ENCODE measurements around the gene ACAP2.

The ACAP2 gene

DNA sequence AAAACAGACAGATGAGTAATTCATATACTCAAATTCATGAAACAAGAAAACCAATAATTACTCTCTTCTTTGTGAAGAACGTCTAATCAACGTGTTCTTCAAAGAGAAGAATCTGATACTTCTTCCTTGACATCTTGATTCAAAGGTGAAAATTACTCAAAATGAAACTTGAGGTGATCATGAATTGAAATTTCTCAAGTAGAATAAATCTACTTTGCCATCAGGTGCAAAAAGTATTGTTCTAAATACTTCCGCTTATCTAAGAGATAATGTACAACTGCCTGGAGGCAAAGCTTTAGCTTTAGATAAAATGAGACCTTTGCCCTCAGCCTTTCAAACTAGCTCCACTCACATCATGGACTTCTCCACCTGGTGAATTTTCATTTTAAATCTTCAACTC, 158.0 kb downstream of the ACAP2 start:
- DNase-seq = no peak

DNA sequence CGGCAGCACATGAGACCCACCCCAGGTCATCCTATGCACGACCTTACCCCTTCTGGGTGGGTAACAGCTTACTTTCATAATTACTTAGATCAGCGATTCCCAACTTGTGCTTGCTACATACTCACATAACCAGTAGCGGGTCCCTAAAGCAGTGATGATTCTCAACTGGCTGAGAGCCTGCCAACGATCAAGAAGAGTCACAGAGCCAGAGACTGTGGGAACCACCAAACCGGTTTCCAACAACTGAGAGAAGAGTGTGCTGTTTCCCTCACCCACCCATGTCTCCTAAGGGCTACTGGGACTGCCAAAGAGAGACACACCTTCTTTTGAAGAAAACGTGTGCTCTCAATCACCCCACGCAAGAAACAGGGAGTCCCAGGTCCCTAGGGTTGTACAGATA, 159.9 kb downstream of the ACAP2 start:
- no peak for DNase-seq

DNA sequence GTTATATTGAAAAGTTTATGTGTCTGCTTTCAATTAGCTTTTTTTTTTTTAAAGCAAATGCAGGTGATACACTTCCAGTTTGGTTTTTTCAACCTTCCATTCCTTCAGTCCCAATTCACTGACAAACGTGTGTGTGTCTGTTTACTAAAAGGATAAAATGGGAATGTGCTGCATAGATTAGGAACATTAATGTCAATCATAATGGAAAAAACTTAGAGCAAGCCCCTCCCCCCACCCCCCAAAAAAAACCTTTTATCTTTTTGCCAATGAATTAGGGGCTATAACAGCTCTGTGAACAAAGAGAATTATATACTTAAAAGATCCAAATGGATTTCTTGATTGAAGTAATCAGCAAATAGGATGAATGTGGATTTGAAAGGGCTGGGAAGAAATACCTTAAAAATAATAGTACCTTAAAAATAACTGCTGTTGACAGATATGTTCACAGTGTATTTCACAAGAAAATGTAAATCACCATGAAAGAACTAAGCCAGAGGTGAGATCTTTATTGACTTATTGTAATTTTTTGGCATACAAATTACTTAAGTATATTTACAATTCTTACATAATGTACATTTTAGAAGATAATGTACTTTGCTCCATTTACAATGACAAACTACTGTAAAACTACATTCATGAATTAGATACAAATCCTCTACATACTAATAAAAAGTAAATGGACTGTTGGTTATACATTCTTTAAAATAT, 168.4 kb downstream of the ACAP2 start:
- DNase-seq = no peak

DNA sequence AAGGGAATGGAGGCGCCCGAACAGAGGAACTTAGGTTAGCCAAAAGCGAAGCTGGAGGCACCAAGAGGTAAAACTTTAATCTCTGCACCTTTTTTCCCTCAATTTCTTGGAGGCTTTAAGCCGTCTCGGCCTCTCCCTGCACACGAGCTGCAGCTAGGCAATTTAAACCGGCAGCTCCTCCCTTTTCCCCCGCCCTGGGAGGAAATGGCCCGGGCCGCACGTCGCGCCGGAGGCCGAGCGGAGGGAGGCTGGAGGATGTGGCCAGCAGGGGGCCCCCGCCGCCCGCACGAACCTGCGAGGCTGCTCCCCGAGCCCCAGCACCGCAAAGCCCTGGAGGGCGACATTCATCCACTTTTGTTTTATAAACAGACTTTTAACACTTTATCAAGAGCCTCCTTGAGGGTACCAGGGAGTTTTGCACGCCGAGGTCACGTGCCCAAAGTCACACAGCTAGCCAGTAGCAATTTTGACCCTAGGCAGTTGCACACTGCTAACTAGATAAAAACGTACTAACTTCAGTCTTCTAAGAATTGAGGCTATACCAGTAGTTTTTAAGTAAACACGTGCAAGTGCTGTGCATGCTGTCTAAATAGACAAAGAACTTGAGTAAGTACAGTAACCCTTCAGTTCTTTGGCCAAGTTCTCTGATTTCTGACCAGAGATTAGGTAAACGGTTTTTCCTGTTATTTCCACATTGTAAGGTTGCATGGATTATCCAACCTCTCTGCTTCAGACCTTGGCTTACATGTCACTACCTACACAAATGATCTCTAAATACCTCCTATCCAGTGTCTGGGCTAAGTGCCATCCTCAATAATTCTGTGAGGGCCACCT, 171.2 kb downstream of the ACAP2 start:
- DNase-seq = peak; percentile 70

DNA sequence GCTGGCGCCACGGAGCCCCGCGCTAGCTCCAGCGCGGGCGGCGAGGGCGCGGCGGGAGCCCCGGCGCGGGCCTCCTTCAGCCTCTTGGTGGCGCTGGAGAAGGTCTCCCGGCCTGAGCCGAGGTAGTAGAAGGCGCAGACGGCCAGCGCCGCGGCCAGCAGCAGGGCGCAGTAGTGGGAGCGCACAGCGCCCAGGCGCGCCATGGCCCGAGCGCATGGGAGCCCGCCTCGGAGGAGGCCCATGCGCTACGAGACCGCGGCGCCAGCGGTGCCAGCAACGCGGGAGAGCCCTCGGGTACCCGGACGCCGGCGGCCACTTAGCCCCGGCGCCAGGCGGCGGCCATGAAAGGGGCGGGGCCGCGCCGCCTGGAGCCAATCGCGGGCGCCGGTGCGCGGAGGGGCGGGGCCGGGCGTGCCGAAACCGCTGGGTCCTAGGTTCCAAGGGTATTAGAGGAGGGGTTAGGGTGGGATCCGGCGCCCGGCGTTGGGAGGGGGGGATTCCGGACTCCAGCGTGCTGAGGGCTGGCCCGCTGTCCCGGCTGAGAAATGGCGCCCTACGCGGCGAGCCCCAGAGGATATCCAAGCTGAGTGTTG, 171.9 kb downstream of the ACAP2 start, which contains the start of gene XXYLT1:
XXYLT1 (minus strand) TSS at position 343 of the 593 bp plus-strand sequence; CDS start at position 242, 101 bp downstream.
- peak; percentile 70 for DNase-seq

DNA sequence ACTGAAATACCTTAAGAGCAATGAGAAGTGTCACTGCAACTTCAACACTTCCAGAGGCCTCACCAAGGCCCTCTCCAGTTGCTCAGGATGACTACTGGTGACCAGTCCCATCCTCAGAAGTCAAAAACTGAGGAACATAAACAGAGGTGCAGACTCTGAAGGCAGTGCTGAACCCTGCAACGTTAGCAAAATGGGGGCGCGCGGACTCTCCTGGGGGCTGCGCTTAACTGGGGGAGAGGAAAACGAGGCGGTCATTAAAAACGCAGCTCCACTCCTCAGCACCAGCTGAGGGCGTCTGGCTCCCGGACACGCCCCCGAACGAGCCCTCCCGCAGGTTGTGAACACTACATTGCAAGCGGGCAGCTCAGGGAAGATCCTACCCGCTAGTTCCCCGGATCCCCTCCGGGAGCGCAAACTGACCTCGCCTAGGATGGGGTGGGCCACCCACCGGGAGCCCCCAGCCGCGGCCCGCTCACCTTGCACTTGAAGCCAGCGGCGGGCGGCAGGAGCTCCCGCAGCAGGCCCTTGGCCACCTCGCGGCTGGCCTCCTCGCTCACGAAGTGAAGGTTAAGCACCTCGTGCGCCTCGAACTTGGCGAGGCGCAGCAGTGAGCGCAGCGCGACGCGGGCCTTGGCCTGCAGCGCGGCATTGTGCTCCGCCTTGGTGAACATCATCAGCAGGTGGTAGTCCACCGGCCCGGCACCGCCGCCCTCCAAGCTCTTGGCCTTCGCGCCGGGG, 172.6 kb downstream of the ACAP2 start:
- DNase-seq = no peak

DNA sequence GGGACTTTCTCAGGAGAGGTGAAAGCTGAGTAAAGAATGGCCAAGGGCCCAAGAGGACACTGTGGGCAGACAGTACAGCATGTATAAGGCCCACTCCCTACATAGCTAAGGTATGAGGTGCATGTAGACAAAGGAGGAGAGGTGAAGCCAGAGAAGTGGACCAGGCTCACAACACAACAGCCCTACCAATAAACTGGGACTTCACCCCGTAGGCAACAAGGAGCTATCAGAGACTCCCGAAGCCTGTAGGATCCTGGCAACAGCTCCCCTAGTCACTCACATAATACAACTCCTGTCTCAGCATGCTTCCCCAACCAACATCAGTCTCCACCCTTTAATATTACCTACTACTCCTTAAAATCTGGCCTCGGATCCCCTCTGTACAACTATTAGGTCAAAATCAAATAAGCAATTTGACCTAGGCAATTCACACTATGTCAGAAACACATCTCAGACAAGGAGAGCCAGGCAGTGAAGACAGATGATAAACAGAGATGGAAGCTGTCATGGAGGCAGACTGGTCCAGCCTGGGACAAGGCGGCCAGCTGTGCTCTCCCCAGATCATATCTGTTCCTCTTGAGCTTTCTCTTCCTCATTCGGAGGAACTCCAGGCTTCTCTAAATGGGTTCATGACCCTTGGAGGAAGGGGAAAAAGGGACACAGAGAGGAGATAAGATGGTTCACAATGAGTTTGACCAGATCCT, 173.3 kb downstream of the ACAP2 start:
- DNase-seq = no peak

DNA sequence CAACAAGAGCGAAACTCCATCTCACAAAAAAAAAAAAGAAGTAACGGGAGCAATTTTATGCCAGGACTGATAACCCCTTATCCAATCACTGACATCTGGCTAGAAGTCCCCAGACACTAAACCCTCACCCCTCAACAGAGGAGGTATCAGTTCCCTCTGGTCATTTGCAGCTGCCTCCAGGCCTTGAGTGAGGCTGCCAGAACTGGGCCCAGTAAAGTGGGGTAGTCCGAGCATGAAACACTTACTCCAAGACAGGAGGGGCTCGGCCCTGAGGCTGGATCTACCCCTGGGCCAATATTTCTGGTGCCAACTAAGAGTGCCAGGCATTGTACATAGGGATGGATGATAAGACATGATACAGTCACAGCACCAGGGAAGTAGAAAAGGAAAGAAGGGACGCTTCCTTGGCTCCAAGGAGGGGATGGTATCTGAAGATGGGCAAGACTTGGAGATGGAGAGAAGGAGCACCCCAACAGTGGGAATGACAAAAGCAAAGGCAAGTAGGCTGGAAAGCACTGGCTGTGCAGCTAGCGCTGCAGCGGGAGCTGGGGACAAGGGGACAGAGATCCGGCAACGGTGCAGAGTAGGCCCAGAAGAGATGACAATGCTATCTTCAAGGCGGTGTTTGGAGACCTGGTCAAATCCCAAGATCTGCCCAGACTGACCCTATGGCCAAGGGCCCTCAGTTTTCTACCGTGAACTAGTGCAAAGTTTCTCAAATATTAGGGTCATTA, 174.1 kb downstream of the ACAP2 start:
- no peak for DNase-seq

DNA sequence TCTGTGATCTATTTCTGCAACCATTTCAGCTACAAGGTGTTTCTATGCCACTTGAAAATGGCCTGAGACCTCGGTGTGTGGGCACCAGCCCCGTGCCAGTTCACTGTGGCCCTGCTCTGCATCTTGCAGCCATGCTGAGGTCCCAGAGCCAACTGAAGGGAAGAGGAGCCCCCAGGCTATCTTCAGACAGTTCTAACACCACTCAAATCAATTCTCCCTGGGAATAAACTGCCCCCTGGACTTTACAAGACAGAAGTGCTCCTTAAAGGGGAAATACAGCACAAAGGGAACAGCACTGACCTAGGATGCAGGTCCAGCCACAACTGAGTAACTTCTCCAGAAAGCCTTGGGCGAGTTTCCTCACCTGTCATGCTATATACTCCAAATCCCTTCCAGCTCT, 175.7 kb downstream of the ACAP2 start:
- DNase-seq = no peak

DNA sequence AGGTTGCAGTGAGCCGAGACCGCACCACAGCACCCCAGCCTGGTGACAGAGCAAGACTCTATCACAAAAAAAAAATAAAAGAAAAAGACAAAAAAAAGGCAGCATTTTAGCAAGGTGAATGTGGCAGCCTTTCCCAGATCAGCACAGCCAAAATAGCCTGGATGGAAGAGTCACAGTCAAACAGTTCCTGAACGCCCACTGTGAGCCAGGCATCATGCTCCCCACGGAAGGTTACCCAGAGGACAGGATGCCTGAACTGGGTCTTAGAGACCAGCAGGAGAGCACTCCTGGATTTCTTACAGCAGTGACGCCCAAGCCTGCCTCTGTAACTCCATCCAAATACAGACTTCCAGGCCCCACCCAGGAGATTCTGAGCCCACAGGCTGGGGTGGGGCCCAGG, 176.4 kb downstream of the ACAP2 start:
- DNase-seq = no peak

DNA sequence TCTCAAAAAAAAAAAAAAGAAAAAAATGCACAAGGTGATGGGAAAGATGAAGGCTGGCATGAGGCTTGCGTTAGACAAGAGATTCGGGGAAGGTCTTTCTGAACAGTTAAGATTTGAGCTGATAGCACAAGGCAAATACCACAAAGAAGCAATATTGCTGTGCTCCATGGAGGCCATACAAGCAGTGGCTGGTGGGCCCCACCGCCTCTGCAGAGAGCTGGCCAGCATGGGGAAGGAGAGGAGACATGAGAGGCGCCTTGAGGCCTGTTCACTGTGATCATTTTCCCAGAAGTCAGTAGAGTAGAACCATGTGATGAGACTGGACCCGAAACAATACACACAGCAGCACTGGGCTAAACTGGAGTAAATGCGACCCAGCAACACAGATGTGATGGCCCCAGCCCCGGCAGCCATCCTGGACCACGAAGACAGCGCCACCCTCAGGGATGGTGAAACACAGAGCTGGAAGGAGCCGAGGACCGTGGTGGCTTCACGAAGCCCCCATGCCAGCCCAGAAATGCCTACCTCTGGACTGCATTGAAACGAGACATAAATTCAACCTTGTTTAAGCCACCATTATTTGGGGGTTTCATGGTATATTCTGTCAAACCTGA, 177.3 kb downstream of the ACAP2 start:
- no peak for DNase-seq

DNA sequence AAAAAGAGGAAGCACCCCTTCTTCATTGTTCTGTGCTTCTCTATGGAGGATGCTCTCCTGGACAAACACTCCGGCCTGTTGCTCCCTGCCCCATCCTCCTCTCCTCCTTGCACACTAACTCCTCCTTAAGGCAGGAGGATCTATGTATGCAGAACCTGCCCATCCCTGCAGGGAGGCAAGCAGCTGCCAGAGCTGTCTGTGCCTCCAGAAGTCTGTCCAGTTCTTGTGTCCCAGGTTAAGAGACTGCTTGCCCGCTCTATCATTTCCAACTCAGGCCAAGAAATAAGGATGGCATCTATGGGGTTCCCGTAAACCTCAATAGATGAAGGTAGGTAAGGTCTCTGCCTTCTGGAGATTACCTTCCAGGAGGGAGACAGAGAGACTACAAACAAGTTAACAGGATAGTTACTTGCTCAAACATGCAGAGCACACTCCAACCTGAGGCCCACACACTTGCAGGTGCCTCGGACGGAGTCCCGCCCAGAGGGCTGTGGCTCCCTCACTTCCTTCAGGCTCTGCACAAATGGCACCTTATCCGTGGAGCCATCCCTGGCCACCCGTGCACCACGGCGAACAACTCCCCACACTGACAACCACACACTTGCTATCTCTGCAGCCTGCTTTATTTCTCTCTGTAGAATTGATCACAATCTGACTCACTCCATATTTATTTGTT, 178.8 kb downstream of the ACAP2 start:
- no peak for DNase-seq

DNA sequence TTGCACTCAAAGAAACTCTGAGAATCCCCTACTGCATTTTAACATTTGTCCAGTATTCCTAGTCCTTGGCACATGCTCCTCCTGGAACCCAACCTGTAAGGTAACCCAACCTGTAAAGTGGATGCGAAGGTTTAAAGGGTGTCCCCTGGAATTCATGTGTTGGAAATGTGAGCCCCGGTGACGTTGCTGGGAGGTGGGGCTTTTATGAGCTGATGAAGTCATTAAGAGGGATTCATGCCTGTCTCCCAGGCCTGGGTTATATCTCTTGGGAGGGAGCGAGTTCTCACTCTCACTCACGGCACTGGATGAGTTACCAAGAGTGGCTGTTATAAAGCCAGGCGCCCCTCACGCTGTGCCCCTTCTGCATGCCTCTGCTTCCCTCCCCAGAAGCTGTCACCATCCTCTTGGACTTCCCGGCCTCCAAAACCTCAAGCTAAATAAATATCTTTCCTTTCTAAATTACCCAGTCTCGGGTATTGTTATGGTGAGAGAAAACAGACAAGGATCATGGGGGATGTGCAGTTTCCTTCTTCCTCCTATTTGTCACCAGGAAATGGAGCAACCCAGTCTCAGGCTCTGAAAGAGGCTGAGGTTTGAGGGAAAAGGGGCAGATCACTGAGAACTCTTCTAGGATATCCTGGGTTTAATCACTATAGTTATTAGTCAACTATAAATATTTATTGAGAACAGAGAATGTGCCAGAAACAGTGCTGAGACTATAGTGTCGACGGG, 179.5 kb downstream of the ACAP2 start:
- DNase-seq = no peak

DNA sequence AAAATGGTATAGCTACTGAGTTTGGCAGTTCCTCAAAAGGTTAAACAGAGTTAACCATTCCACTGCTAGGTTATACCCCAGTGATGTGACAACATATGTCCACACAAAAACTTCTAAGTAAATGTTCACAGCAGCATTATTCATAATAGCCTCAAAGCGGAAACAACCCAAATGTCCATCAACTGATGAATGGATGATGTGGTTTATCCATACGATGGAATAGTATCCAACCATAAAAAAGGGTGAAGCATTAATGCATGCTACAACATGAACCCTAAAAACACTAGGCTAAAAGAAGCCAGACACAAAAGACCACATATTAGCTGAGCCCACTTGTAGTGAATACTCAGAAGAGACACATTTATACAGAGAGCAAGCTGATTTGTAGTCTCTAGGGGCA, 180.9 kb downstream of the ACAP2 start:
- no peak for DNase-seq

DNA sequence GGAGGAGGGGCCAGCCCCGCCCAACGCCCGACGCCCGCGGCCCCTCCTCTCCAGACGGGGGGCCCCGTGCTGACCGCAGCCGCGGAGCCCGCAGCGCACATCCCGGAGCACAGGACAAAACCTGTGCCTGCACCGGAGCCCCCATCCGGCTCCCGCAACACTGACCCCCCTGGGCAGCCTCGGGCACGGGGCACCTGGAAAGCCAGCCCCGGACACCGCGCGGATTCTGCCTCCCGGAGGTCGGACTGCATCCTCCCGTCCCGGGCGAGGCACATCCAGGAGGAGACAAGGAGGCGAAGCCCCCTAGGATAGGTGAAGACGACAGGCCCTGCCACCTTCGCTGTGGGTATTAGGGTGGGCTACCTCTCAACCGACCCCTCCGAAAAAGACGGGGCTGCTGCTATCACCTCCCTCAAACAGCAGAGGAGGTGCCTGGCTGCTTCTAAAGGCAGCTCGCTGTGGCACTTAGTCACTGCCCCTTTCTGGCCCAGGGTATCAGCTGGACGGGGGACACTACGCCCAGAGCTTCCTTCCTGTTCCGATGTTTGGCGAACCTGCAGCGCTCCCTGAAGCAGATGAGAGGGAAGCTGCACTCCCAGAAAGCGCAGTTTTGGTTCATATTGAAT, 182.4 kb downstream of the ACAP2 start:
- peak; percentile 69 for DNase-seq

DNA sequence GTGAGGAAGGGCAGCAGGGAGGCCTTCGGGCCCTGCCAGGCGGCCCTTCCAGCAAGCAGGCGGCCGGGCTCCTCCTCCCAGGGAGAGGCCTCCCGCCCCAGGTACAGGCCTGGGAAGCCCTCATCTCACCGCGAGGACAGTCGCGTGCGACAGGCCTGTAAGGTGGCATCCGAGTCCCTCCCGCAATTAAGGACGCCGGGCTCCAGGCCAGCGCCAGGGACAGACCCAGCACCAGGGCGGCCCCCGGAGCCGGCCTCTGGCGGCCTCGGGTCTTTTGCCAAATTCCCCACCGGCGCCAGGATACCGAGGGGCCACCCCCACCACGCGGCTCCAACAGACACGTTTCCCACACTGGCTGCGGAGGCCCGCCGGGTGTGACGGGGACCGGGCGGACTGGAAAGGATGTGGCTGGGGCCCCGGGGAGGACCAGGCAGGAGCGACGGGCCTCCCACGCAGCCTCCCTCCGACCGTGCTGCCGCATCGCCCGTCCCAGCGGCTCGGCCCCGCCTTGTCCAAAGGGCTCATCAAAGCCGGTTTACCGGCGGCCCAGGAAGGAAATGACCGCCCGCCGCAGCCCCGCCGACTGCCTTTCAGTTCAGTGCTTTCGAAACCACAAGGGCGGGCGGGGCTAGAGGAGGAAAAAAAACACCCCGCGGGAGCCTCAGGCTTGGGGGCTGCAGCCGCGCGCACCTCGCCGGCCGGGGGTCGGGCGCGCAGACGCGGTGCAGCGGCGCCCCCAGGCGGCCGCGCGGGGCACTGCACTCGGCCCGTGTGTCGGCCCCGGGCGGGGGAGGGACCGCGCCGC, 183.1 kb downstream of the ACAP2 start:
- peak; percentile 75 for DNase-seq

DNA sequence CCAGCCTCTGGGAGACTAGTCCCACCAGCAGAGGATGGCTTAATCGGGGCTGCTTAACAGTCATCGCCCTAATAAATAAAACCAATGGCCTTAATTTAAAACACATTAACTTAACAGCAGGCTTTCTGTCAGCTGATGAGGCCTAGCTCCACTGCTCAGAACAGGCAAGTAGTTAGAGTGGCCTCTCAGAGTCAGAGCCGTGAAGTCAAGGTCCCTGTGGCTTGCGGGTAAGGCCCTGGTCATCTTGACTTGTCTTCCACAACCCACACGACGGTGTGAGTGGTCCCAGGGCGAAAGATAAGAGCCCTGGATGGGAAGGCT, 183.7 kb downstream of the ACAP2 start:
- no peak for DNase-seq

DNA sequence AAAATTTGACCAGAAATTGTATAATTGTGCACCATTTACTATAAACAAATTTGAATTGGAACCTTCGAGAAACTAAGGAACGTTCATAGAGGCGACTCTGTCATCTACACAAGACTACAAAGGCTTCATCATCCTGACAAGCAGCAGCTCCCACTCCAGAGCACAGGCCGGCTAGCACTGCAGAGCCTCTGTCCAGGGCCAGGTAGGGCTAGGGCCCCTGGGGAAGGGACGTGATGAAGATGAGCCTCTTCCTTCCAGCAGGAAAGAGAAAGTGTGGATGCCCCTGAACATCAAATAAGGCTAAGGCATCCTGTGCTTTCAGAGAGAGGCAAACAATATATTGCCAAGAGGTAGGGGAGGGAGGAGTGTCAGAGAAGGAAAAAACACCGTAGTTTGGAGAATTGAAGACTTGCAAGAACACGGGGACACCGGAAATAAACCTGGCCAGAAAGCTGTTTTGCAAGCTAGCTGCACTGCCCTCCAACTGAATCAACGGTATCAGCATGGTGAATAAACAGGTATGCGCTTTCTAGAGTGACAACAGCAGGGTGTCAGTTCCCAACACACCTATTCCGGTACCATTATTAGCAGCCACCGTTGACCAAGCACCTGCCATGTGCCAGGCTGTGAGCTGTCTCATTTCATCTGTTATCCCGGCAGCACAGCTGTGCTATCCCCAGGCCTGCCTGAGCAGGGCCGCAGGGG, 184.2 kb downstream of the ACAP2 start:
- DNase-seq = peak; percentile 57
